Stimulated activated CD8-positive, alpha-beta memory T cell treated with anti-CD3 and anti-CD28 coated beads, Interleukin-7, amount 100 ng/mL, for 4 hours (primary cell): ENCODE results near the gene CHCT1.

Source experiments
- DNase-seq, 2 donors: peaks; one replicate each; pipeline ENCODE4 v3.0.0-alpha.2; 2020; ENCODE audit warnings: low read depth in 2 of 2

CHCT1 gene

DNA sequence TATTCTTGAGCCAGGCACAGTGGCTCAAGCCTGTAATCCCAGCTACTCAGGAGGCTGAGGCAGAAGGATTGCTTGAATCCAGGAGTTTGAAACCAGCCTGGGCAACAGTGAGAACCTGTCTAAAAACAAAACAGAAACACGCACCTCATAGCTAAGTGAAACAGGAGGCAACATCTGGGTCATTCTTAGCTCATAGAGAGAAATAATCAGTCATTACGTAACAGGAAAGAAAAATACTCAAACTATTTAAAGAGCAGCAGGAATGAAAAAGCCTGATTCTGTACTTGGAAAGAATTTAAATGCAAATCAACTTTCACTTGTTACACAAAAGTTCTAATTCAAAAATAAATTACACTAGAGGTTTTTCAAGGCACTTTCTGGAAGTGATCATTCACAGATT, 17.2 kb downstream of the CHCT1 start:
- no peak for DNase-seq

DNA sequence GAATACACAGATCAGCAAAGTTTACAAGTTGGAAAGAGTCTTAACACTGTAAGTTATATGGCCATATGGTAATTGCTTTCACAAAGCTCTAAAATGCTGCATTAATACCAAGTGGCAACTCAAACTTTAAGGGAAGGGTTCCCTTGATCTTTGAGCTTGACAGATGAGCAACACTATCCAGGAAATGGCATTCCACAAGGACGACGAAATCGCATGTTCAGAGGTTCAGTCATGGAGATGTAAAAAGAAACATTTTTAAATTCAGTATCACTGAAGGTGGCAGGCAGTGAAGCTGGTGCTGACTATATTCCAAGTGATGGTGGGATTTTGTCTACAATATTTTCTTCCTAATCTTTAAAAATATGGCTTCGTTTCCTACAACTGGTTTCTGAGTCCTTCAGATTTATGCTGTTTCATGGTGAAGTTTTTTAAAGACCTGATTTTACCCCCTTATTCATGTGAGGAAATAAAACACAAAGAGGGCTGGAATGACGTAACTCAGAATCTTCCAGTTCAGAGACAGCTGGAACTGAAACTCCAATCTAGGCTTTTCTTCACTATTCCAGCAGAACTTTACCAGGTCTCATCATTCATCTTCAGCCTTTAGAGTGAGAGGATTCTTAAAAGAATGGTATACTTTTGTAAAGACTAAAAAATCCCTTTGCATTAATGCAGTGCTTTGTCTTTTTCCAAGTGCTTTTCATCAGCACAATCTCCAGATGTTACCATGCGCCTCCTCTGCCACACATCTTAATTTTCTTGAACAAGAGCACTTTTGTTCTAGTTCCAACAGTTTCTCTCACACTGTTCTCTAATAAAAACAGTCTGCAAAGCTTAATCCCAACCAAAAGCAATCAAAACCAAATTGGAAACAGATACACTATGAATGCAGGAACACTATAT, 20.2 kb downstream of the CHCT1 start:
- no peak for DNase-seq

DNA sequence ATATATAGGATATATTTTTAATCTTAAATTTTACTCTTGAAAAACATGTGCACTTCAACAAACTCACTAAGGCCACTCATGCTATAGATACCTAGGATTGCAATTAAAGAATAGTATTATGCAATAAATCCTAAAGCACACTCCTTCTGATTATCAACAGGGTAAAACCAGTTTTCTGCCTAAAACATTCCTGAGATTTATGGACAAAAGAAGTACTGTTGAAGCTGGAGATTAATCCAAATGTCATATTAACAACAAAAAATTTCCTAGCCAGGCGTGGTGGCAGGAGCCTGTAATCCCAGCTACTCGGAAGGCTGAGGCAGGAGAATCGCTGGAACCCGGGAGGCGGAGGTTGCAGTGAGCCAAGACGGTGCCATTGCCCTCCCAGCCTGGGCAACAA, 21.4 kb downstream of the CHCT1 start:
- DNase-seq: no peak

DNA sequence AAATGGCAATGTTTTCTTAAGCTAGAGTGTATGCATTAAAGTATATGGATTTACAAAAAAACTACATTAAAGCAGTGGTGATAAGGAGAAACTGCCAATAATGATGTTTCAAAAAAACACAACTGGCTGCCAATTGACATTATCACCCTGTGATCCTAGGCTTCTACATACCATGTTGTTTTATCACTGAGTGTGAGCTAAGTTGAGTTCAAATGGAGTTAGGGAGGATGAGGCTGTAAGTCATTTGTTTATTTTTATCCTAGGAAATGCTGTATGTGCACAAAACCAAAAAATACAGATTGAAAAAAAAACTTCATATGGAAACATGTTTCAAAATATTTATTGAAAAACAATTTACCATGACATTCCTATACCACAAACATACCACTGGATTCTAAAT, 22.9 kb downstream of the CHCT1 start:
- no peak for DNase-seq

DNA sequence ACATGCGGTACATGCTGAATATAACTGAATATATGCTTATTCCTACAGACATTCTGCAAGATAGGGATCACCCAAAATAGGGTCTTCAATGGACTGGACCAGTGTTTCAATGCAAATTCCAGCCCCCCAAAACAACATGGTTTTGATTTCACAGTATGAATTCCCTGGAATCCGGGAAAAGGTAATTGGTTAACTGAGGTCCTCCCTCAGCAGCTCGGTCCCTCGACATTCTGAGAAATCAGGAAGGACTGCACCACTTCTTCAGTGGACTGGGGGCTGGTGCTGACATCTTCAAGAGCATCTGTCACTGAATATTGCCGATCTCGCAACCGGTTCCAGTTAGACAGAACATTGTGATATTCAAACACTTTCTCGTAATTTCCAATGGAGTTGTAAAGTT, 25.1 kb downstream of the CHCT1 start:
- no peak for DNase-seq

DNA sequence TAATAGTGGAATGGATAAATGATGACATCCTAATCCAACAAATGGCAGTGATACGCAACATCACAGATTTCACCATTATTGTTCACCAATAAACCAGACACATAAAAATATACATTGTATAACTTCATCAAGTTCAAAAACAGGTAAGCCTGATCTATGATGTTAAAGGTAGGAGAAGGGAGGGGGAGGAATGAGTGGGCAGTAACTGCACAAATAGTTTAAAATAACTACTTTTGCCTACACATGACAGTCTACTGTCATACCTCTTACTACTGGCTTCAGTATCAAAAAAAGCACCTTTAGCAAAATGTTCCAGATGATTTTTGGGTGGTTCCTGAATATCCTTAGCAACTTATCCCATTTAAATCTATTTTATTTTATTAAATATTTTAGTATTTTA, 28.8 kb downstream of the CHCT1 start:
- no peak for DNase-seq

DNA sequence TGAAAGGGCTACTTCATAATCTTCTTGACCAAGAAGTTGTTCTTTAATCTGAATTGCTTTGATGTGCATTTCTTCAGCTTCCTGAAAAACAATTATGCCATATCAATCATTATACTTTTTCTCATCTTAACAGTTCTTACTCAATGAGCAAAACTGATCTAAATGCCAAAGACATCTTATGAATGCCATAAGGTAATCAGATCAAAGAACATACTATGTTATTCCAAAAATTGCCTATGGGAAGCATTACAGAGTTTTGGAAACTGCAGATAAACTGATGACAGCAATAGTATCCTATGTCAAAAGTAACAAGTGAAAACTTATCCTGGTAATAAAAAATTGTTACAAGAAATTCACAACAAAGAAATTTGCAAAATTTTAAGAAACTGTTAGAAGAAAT, 29.7 kb downstream of the CHCT1 start:
- DNase-seq: no peak

DNA sequence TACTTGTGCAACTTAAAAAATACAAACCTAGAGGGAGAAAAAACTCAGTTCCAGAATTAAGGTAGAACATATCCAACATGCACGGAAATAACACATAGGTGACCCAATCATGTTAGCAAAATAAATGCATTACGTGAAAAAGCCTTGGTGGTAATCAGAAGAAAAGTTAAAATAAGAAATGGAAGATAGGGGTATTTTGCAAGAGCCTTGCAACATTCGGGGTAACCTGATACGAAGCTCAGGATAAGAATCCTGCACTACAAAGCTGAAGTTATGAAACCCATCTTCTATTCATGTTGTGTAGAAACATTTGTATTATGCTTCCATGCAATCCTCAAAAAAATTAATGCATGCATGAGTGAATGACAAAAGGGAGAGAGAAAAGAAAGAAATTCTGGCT, 33.1 kb downstream of the CHCT1 start:
- no peak for DNase-seq

DNA sequence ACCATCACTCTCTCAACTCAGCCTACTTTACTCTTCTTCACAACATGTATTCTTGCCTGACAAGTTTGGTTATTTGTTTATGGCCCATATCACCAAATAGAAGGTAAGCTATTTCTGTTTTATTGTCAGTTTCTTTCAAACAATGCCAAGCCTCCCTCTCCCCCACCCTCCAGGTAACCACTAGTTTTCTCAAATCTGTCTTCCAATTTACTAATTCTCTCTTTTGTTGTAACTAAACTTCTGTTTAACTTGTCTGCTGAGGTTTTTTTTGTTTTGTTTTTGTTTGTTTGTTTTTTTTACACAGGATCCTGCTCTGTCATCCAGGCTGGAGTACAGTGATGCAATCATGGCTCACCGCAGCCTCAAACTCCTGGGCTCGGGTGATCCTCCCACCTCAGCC, 34.9 kb downstream of the CHCT1 start:
- DNase-seq: no peak

DNA sequence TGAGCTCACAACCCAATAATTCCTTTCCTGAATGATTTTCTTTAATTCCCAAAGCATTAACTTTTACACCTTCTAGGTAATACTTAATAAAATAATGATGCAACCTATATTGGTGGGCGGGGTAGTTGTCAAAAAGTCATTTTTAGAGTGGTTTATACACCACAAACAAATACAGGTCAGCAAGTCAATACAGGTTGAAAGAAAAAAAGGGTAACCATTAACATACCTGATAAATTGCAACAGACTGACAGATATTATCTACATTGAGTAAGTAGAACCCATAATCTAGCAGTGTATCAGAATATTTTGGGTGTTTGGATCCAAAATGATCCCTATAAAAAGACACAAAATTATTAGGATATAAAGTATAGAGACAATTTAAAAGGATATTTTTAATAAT, 39.3 kb downstream of the CHCT1 start:
- no peak for DNase-seq

DNA sequence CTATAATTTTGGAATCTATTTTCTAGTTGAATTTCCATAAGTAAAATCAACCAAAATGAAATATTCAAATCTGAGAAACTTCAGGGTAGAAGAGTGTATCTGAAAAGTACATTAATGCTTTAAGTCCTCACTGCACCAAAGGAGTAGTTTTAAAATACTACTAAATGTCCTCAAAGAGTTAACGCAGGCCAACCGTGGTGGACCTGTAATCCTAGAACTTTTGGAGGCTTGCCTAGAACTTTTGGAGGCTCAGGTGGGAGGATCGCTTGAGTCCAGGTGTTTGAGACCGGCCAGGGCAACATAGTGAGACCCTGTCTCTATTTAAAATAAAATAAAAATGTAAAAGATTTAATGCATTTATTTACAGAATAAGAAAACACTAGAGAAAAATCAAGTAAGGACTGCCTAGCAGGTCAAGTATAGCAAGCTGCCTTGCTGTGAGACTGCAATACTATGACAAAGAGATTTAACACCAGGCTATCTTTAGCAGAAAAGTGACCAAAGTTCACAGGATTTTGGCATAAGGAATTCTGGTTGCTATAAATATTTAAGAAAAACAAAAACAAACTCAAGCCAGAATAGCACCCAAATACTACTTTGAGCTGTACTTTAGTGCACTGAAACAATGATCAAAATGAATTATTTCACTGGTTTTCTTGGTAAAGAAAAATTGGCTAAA, 41.0 kb downstream of the CHCT1 start:
- no peak for DNase-seq

DNA sequence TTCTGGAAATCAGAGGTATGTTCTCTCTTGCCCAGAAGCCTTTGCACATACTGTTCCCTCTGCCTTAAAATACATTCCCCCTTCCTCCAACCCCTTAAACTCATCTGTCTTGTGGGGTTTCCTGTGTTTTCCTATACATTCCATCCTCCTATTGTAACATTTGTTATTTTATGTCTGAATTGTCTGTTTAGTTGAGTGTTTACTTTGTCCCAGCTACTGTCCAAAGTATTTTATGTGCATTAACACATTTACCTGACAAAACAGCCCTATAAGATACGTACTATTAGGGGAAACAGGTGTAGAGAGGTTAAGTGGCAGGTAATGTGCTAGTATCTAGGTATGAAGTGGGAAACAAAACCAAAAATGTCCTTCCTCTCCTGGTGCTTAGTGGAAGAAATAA, 42.1 kb downstream of the CHCT1 start:
- no peak for DNase-seq

DNA sequence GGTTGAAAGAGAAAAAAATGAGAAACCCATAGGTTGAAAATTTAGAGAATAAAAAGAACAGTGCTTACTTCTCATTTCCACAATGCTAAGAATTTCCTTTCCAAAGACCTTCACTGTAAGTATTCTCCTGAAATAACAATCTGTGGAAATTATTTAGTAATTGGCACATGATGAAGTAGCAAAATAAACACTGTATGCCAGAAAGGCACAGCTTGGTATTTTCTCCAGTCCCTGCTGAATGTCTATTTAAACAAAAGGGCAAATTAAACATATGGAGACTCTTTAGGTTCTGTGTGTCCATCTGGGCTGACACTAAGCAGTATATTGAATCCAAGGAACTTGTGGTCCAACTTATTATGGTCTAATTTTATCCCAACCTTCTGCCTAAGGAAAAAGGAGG, 46.1 kb downstream of the CHCT1 start:
- no peak for DNase-seq

DNA sequence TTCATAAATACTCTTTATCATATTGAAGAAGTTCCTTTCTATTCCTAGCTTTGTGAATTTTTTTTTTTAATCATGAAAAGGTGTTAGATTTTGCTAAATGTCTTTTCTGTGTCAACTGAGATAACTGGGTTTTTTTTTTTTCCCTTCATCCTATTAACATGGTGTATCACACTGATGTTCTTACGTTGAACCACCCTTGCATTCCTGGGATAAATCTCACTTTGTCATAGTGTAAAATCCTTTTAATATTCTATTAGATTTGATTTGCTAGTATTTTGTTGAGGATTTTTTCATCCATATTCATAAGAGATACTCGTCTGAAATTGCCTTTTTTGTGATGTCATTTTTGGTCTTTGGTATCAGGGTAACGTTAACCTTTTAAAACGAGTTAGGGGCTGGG, 49.2 kb downstream of the CHCT1 start:
- DNase-seq: no peak

DNA sequence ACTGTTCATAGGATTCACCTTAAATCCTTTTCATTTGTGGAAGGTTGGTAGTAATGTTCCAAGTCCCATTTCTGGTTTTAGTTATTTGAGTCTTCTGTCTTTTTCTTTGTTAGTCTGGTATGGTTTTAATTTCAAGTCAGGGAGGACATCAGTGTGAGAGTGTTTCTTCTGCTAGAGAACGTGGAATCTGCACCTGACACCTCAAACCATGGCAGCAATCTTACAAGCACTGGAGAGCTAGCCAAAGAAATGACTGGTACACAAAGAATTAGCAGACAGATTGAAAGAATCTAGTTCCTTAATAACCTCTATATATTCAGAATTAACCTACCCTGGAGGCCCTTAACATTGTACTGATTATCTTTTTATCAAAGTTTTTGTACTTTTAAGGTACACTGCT, 50.2 kb downstream of the CHCT1 start:
- DNase-seq: no peak

DNA sequence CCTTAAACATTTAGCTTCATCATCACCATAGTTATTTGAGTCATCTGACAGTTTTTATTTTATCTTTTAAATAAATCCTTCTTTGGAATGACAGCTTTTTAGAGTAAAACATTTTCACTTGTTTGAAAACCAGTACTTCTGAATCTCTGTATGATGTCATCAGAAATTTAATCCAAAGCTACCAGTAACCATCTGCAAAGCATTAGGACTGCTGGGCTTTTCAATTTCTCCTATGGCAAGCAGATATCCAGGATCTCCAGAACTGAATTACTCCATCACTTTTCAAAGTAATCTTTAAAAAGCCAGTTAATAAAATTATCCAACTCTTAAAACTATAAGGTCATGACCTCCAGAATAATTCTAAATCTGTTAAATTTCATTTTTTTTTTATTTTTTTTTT, 51.5 kb downstream of the CHCT1 start:
- DNase-seq: no peak
